ENCODE measurements around the gene DLK1.

- TF ChIP-seq CTCF (IDR thresholded peaks at IDR 0.05; ENCODE audit: poor library complexity) (no peak), EZH2 (IDR thresholded peaks at IDR 0.05; ENCODE audit: borderline replicate concordance) (no peak), EZH2phosphoT487 (IDR thresholded peaks at IDR 0.05; ENCODE audit: low read depth, severe bottlenecking, unreplicated experiment) (no peak)
Observed at GRCh38 chr14:100786576-100787219, 60.0 kb downstream of the DLK1 start.

All from hepatocyte (in vitro differentiated cells).